Activated CD4-positive, CD25-positive, alpha-beta regulatory T cell treated with anti-CD3 and anti-CD28 coated beads, Interleukin-2, amount 50 U/mL, for 24 hours (primary cell): ENCODE results near the gene COQ10A.
A peak's percentile ranks its signal among the peaks of the same experiment; 100 is the strongest.
"Not testable (repeated sequence)": the region's sequence is repeated elsewhere in the genome, so short reads cannot be mapped to it uniquely, and the experiment has no call there.

Source experiments
- ATAC-seq, 2 donors: fragments of 150-1000 bp; cut with Tn5 transposase; one replicate each; pipeline ENCODE4 v1.10.0; 2021; ENCODE audit warnings: mild to moderate bottlenecking in 1 of 2, moderate library complexity in 1 of 2

The COQ10A gene

DNA sequence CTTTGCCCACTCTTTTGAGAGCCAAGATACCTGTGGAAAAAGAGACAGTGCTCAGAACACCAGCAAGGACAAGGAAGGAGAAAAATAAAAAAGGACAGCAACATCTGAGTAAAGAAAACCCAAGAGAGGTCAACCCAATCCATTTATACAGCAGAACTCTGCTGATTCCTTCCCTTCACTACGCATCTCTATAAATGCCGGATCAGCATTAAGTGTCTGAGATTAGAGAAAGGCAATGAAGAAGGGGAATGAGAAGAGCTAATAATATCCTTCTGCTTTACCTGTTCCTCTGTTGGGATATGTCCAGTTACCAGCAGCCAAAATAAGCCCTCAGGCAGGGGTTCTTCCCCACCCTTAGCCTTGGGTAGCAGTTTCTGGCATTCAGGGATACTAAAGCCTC, 15.8 kb downstream of the COQ10A start:
- ATAC-seq: no peak

DNA sequence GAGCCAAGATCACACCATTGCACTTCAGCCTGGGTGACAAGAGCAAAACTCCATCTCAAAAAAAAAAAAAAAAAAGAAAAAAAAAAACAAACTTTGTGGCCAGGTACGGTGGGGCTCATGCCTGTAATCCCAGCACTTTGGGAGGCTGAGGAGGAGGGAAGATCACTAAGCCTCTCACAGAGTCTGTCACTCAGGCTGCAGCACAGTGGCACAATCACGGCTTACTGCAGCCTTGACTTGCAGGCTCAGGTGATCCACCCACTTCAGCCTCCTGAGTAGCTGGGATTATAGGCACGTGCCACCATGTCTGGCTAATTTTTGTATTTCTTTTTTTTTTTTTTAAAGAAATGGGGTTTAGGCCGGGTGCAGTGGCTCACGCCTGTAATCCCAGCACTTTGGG, 17.5 kb downstream of the COQ10A start:
- not testable (repeated sequence) for ATAC-seq

DNA sequence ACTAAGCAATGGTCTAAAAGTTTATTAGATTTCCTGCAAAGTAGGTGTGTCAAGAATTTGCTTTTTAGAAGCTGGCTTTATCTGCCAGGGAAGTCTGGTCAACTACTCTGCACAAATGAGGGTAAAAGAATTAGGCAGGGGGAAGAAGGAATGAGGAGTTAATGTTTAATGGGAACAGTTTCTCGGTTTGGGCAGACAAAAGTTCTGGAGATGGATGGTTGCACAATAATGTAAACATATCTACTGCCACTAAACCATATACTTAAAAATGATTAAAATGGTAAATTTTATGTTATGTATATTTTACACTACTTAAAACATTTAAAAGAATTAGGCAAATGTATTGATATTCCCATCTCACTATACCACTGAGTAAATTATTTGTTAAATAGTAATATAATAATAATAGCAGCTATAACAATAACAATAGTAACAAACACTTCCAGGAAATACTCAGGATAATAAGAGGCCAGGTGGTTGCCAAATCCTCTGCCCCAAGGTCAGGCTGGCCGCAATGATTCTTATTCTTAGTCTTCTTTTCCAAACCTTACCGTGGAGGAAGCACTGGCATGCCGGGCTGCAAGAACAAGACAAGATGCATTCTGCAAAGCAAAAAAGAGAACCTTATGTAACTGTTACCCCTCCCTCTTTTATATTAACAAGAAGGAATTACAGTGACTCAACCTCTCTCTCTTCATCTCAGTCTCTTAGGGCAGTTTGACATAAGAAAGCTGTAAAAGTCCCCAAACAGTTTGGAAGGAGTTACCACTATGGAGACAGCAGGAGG, 19.5 kb downstream of the COQ10A start:
- ATAC-seq: no peak

DNA sequence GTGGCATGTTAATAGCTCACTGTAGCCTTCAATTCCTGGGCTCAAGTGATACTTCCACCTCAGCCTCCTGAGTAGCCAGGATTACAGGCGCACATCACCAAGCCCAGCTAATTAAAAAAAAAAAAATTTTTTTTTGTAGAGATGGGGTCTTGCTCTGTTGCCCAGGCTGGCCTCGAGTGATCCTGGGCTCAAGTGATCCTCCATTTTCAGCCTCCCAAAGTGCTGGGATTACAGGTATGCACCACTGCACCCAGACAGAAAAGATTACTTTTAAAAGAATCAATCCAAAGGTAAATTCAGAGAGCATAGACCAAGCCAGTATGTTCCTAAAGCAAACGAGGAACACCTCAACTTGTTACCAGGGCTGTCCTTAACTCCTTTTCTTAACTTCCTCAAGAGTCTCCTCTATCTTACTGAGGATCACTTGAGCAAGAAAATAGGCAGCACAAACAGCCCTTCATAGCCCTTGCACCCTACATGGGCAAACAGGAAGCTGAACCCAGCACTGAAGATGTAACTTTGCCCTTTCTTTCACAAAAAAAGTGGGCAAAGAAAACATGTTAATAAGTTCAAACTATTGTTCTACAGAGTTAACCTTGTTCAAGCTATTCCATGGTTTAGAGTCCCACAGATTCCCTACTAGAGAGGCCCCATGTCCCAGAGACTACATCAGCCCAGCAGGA, 22.1 kb downstream of the COQ10A start:
- ATAC-seq: no peak

DNA sequence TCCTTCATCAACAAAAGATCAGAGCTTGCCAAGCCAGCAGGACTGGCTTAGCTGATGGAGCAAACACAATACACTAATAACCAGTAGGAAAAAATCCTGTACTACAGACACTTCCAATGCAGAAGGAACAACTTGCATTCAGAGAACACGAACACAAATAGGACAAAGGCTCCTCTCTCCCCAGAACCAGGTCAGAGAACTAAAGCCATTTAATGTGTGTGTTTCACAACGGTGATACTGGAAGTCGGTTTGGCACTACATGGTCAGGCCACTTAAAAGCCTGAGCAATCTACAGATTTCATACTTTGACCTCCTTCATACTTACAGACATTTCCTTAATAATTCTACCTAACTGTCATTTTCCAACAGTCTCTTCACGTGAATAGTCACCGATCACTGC, 27.1 kb downstream of the COQ10A start:
- no peak for ATAC-seq

DNA sequence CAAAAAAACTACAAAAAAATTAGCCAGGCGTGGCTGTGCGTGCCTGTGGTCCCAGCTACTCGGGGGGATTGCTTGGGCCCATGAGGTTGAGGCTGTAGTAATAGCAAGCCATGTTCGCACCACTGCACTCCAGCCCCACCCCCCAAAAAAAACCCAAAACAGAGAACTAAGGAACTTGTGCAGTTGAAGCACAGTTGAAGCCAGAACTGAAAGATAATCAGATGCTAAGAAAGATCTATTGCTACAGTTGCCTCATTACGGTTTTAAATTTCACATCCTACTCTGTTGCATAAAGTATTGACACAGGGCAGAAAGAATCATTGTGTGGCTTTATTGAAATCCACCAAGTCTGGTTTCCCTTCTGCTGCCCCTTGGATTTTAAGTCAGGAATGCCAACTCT, 29.6 kb downstream of the COQ10A start:
- no peak for ATAC-seq

DNA sequence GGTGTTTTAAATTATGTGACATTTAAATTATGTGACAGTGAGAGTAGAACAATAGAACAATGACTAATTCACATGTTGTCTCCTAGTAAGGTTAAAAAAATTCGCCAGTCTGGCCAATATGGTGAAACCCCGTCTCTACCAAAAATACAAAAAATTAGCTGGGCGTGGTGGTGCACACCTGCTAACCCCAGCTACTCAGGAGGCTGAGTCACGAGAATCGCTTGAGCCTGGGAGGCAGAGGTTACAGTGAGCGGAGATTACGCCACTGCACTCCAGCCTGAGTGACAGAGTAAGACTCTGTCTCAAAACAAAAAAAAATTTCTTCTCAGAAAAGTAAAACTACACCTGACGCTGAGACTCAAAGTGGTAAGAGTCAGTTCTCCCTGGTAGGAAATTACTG, 30.7 kb downstream of the COQ10A start:
- no peak for ATAC-seq

DNA sequence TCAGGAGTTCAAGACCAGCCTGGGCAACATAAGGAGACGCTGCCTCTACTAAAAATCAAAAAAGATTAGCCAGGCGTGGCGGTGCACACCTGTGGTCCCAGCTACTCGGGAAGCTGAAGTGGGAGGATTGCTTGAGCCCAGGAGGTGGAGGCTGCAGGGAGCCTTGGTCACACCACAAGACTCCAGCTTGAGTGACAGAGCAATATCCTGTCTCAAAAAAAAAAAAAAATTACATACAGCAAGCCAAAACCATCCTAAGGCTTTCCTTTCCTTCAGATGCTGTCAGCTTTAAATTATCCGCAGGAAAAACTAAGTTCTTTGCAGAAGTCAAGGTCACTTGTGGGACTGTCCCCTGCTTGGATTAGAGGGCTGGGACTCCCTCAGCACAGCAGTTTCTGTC, 32.1 kb downstream of the COQ10A start:
- no peak for ATAC-seq

DNA sequence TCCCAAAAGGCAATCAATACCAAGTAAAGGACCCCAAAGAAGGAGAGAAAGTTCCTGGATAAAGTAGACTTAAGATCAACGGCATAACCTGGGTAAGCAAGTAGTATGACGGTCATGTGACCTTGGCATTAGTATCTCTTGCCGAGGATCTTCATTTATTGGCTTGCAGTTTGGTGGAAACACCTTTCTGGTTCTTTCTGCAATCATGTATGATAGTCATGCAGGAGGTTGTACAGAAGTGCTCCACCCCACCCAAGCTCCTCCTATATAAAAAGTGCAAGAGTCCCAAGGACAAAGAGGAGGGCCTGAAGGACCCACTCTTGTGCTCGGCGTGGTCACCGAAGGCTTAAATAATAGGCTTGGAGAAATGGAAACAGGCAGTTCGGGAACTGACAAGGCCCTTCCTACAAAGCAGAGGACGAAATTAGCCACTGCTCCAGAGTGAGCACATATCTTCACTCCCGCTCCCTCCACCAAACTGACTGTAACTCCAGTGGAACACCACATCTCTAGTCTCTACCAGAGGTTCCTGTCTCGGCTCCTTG, 32.6 kb downstream of the COQ10A start:
- ATAC-seq: peak; percentile 11 to 14

DNA sequence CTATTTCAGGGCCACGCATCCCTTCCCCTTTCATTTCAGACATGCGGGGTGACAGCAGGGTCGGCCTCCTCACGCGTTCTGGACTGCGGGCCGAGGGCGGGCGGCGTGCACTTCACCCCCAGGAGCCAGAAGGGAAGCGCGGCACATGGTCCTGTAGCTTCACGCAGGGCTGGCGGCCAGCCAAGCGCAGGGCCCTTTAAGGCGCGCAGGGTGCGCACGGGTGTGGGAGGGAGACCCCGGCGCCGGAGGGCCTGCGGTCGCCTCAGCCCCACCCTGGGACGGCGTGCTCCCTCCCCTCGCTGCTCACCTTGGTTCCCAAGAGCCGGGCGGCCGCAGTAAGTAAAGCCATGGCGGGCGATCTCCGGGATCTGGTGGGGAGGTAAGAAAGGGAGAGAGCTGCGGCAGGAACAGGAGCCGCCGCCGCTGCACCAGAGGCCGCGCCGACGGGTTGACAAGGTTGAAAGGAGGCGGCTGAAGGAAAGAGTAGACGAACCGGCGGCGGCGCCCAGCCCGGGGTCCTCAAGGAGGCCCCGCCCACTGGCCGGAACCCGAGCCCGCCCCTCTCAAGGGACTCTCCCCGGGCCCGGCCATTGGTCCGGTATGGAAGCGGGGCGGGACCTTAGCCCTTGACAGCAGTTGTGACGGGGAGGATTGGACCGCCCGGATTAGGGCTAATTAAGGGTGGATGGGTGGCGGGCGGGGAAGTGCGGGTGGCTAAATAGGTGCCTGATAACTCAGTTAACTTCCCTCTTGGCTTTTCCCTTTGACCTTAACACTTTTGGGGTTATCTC, 33.3 kb downstream of the COQ10A start, which contains the start of gene CS:
Gene CS, minus strand, starts transcription at position 478 of the 791 bp plus-strand sequence. Its CDS starts 129 bp downstream, at position 349.
- peak; percentile 96 for ATAC-seq

DNA sequence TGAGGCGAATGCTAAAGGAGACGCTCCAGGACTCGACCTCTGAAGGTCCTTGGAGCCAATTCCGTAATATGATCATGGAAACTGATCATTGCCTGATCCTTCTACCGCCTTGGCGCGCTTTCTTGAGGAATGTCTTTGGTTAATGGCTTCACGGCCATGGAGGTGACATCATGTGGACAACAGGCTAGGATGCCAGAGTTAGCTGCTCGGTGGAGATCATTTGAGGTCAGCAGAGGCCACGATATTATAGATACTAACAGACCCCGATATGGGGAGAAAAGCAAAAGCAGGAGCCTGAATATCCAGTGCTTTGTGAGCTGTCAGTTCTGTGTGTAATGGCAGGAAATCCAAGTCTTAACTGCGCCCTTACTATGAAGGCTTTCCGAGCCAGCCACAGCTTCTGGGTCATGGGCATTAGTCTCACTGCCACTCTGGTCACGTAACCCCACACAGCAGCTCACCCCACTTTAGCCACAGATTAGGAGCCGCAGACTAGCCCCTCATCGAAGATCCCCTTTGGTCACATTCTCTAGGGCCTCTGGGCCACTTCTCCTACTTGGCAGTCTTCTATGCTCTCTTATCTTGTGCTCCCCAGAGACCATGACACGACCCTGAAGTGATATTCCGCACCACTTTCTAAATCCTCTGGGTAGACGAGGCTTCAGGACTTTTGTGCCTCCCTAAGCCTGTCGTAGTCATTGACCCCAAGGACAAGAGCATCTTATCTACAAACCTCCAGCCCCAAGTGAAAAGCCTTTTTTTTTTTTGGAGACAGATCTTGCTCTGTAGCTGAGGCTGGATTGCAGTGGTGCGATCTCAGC, 34.1 kb downstream of the COQ10A start:
- ATAC-seq: no peak

DNA sequence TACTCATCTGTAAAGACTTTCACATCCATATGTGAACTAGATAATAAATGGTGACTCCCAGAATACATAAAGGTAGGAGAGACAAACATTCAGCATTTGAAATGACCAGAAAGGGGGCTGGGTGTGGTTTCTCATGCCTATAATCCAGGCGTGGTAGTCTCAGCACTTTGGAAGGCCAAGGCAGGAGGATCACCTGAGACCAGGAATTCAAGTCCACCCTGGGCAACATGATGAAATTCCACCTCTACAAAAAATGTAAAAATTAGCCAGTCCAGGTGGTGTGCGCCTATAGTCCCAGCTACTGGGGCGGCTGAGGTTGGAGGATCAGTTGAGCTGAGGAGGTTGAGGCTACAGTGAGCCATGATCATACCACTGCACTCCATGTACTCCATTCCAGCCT, 37.5 kb downstream of the COQ10A start:
- no peak for ATAC-seq

DNA sequence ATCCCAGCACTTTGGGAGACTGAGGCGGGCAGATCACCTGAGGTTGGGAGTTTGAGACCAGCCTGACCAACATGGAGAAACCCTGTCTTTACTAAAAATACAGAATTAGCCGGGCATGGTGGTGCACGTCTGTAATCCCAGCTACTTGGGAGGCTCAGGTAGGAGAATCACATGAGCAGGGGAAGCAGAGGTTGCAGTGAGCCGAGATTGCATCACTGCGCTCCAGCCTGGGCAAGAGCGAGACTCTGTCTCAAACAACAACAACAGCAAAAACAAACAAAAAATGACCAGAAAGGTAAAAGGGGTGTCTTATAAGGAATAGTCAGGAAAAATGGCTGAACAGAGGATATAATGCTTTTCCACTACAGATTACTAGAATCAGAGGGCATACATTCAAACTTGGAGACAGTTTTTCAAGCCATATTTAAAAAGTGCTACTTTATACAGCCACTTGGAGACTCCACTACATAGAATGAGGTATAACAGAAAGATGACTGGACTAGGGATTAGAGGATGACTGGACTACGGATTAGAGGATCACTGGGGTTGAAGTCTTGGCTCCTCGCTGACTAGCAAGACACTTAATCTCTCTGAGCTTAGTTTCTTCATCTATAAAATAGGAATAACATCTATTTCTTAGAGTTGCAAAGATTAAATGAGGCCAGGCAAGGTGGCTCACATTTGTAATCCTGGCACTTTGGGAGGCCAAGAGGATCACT, 38.3 kb downstream of the COQ10A start:
- ATAC-seq: no peak

DNA sequence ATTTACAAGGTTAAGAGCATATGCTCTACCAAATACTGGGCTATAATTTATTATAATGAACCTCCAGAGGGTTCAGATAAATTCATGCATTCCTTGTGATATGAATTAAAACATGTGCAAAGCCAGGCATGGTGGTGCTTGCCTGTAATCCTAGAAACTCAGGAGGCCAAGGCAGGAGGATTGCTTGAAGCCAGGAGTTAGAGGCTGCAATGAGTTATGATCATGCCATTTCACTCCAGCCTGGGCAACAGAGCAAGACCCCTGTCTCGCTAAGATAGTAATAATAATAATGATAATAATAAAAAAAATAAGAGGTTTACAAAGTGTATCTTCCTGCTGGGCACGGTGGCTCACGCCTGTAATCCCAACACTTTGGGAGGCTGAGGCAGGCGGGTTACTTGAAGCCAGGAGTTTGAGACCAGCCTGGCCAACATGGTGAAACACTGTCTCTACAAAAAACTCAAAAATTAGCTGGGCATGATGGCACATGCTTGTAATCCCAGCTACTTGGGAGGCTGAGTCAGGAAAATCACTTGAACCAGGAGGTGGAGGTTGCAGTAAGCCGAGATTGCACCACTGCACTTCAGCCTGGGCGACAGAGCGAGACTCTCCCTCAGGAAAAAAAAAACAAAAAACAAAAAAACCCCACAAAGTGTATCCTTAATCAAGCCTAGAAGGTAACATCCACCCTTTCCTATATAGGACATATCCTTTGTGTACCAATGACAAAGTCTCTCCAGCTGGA, 40.7 kb downstream of the COQ10A start:
- no peak for ATAC-seq

DNA sequence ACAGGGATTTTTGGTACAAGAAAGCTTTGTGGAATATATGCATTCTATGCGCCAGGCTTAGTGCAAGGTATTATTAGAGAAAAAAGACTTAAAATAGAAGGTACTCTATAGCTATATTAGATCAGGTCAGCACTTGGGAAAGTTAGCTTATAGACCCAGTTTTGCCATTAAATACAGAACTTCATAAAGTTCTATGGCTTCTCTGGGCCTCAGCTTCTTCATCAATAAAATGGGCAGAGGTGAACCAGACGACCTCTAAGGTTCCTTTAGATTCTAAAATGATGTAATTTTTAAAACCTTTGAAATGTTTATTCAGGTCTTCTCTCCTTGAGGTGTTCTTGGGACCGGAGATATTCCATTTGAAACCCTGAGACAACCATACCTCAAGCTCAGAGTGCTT, 42.0 kb downstream of the COQ10A start:
- no peak for ATAC-seq

DNA sequence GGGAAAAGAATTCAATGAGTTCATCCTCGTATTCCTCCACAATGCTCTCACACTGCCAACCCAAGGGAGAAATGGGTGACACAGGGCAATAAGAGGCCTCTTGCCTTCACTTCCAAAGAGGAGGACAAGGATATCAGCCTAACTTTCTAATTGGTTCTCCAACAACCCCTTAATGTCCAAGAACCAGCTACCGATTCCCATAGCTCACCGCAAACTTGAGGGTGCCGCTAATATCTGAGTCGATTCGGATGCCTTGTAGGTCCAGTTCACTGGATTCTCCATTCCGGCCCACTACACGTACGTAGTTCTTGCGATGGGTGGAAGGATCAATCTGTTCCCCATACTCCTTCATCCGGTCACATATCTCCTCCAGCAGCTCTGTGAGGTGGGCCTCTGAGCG, 44.3 kb downstream of the COQ10A start:
- no peak for ATAC-seq

DNA sequence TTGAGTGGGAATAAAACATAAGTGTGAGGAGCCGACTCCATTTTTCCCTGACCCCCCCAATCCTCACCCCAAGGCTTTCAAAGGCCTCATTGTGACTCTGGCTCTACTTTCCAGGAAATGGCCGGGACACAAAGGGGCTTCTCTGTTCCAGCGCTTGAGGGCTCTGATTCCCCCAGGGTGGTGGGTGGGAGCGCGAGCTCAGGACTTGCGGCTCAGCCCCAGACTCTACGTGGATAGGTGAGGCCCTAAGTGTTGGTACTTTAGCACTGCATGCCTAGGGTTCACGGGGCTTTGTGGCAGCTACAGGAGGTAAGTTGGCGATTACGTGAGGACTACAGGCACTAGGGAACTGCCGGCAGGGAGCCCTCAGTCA, 48.5 kb downstream of the COQ10A start:
- no peak for ATAC-seq

DNA sequence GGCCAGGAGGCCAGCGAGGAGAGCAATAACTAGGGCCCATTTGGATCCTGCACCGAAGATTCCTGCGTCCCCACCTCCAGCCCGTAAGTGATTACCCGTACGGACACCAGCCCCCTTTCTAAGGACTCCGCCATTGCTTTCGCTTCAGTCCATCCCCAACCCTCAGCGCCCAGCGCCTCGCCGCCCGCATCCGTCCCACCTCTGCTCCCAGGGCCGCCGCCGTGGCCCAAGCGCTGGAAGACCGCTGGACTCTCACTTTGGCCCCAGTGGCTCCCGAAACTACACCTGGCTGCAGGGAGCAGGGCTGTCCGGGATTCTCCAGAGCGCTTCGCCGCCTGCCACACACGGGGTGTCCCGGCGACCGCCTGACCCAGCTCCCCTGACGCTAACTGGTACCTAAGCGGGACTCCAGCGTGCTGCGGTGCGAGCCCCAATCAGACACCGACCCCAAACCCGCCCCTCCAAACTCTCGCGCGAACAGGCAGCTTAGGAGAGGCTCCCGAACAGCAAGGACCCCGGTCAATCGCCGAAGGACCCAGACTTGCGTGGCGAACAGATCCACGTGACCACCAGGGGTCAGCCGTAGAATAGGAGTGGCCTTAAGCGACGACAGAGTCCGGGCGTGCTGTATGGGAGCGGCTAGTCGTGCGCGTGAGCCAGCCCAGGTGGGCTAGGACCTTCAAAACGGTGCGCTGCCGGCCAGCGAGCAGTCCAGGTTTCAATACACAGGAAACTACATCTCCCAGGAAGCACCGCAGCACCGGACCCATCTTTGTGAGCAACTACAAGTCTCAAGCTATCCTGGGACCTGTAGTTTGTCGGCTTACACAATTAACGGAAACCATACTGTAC, 49.1 kb downstream of the COQ10A start, which contains the start of gene CNPY2:
Gene CNPY2, minus strand, starts transcription at position 367 of the 852 bp plus-strand sequence. CDS start 771 bp downstream, outside the sequence.
- peak; percentile 91 to 93 for ATAC-seq

DNA sequence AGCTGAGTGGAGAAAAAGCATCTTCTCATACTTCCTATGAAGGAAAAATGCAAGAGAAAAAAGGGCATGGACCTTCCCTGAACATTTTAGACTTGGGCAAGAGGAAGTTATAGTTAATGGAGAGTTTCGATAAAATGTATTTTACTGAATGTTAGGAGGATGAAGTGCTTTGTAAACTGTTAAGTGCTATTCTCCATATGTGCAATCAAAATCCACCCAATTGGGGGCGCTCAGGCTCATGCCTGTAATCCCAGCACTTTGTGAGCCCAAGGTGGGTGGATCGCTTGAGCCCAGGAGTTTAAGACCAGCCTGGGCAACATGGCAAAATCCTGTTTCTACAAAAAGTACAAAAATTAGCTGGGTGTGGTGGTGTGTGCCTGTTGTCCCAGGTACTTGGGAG, 50.9 kb downstream of the COQ10A start:
- no peak for ATAC-seq
